K562 (cell line): ENCODE data around the gene PHF21A. TPM values are rescaled to one million over a fixed set of nuclear protein-coding genes. Genes with fewer than 3 reads are reported as not detected.
A peak's percentile ranks its signal among the peaks of the same experiment; 100 is the strongest.

Experiments used
- ATF1 ChIP-seq, 2 experiments: fragments of 450-650 bp in 1 of 2; IDR thresholded peaks; 2 replicates each; pipeline ENCODE4 v1.6.1; 2016; ENCODE audit warnings: missing compliant biosample characterization in 1 of 2, missing genetic modification characterization in 1 of 2
- CCNT2 ChIP-seq: IDR thresholded peaks from 2 replicates; pipeline ENCODE4 v1.6.1; 2011; ENCODE audit warnings: borderline replicate concordance, low read depth, mild to moderate bottlenecking, moderate library complexity, mixed read lengths, low read length; ENCODE audit not compliant: insufficient read length; ENCODE audit errors: extremely low read depth
- CREB1 ChIP-seq, 2 experiments: sonication (generic) in 1 of 2; formaldehyde crosslinking in 1 of 2; IDR thresholded peaks; 2 replicates each; pipeline versions ENCODE4 v1.6.1 to v1.8.0; 2012 to 2022; ENCODE audit warnings: inconsistent platforms in 1 of 2, mild to moderate bottlenecking in 1 of 2, missing genetic modification reagents in 1 of 2, moderate library complexity in 1 of 2
- GTF2B ChIP-seq: IDR thresholded peaks from 2 replicates; pipeline ENCODE4 v1.6.1; 2011; ENCODE audit not compliant: insufficient read length; ENCODE audit errors: extremely low read depth
- KAT7 ChIP-seq: sonication (generic); formaldehyde crosslinking; IDR thresholded peaks from 2 replicates; pipeline ENCODE4 v1.8.0; 2022; ENCODE audit warnings: missing genetic modification reagents, mild to moderate bottlenecking, borderline replicate concordance
- NCOA1 ChIP-seq: fragments of 450-650 bp; IDR thresholded peaks from 2 replicates; pipeline ENCODE4 v1.6.1; 2016; ENCODE audit warnings: low read depth
- NFE2 ChIP-seq: IDR thresholded peaks from 2 replicates; pipeline ENCODE4 v1.6.1; 2014; ENCODE audit warnings: antibody characterized with exemption, low read depth
- PHB ChIP-seq: fragments of 250-450 bp; sonication (Bioruptor Pico); IDR thresholded peaks from 2 replicates; pipeline ENCODE4 v1.5.0; 2021
- RFX7 ChIP-seq: fragments of 250-450 bp; sonication (Bioruptor Pico); IDR thresholded peaks from 2 replicates; pipeline ENCODE4 v1.5.1; 2021; ENCODE audit warnings: mild to moderate bottlenecking
- SOX6 ChIP-seq: fragments of 450-650 bp; IDR thresholded peaks from 2 replicates; pipeline ENCODE4 v1.6.1; 2014; ENCODE audit warnings: mild to moderate bottlenecking
- U2AF2 ChIP-seq: fragments of 200-400 bp; formaldehyde crosslinking; optimal IDR thresholded peaks from 2 replicates; pipeline ENCODE3; 2017; ENCODE audit warnings: low read depth, mild to moderate bottlenecking, low read length
- ZNF511 ChIP-seq: sonication (generic); formaldehyde crosslinking; IDR thresholded peaks from 2 replicates; pipeline ENCODE4 v1.8.0; 2022; ENCODE audit warnings: mild to moderate bottlenecking, missing genetic modification reagents
- ZNF644 ChIP-seq: fragments of 200-800 bp; sonication (Bioruptor generic); IDR thresholded peaks from 2 replicates; pipeline ENCODE4 v1.6.1; 2016; ENCODE audit warnings: low read depth, missing genetic modification characterization, missing compliant biosample characterization
- ZSCAN32 ChIP-seq: fragments of 450-650 bp; formaldehyde crosslinking; IDR thresholded peaks from 2 replicates; pipeline ENCODE4 v1.4.0; 2020; ENCODE audit warnings: mild to moderate bottlenecking, moderate library complexity
- polyA plus RNA-seq, 8 experiments: library from polyadenylated mRNA; depleted of rRNA in 4 of 8; stranded (reverse) in 5 of 8; unstranded in 3 of 8; fragments of >200 nt; fragmentation: Nextera tagmentation in 2 of 8; fragmentation: Illumina TruSeq in 1 of 8; extraction: Ambion mirVana in 2 of 8; extraction: Trizol in 1 of 8; gene quantifications; 2 replicates each; pipeline versions ENCODE4 v1.2.1 to v1.2.3, GENCODE V29; 2011 to 2014; ENCODE audit warnings: inconsistent platforms in 1 of 8, missing spikeins in 1 of 8
- total RNA-seq, 7 experiments: library from RNA; depleted of rRNA in 6 of 7; stranded (reverse); fragments of >200 nt in 6 of 7; fragmentation: Illumina TruSeq in 2 of 7; extraction: Trizol in 2 of 7; gene quantifications; 2 replicates each; pipeline versions ENCODE4 v1.2.1 to v1.2.3, GENCODE V29; 2011 to 2021; ENCODE audit warnings: low replicate concordance in 1 of 7
- TF ChIP-seq, protein P1 (sequence below): fragments of 450-650 bp; IDR thresholded peaks from 2 replicates; pipeline ENCODE4 v1.6.1; 2017; ENCODE audit warnings: antibody characterized with exemption, mild to moderate bottlenecking
- TF ChIP-seq, protein P2 (sequence below): sonication (generic); formaldehyde crosslinking; IDR thresholded peaks from 2 replicates; pipeline ENCODE4 v1.5.0; 2020; ENCODE audit warnings: missing genetic modification reagents
- TF ChIP-seq, protein P3 (sequence below): fragments of 250-450 bp; sonication (Bioruptor Pico); IDR thresholded peaks from 2 replicates; pipeline ENCODE4 v1.4.0; 2020; ENCODE audit warnings: mild to moderate bottlenecking, moderate library complexity
- TF ChIP-seq, protein P4 (sequence below): fragments of 250-450 bp; sonication (Bioruptor Pico); IDR thresholded peaks from 2 replicates; pipeline ENCODE4 v1.9.0; 2021; ENCODE audit warnings: mild to moderate bottlenecking, inconsistent platforms

The PHF21A gene
- total and polyA plus RNA-seq, 9 of the 15 experiments (the other 6 are each of a cell fraction or from before 2014, with no cell fraction given) = 1.5 to 32.4 (median 10.7) TPM

GRCh38 chr11:45997599-45997998, 123.7 kb downstream of the PHF21A start (continued):
- TF ChIP-seq, protein P1, sequence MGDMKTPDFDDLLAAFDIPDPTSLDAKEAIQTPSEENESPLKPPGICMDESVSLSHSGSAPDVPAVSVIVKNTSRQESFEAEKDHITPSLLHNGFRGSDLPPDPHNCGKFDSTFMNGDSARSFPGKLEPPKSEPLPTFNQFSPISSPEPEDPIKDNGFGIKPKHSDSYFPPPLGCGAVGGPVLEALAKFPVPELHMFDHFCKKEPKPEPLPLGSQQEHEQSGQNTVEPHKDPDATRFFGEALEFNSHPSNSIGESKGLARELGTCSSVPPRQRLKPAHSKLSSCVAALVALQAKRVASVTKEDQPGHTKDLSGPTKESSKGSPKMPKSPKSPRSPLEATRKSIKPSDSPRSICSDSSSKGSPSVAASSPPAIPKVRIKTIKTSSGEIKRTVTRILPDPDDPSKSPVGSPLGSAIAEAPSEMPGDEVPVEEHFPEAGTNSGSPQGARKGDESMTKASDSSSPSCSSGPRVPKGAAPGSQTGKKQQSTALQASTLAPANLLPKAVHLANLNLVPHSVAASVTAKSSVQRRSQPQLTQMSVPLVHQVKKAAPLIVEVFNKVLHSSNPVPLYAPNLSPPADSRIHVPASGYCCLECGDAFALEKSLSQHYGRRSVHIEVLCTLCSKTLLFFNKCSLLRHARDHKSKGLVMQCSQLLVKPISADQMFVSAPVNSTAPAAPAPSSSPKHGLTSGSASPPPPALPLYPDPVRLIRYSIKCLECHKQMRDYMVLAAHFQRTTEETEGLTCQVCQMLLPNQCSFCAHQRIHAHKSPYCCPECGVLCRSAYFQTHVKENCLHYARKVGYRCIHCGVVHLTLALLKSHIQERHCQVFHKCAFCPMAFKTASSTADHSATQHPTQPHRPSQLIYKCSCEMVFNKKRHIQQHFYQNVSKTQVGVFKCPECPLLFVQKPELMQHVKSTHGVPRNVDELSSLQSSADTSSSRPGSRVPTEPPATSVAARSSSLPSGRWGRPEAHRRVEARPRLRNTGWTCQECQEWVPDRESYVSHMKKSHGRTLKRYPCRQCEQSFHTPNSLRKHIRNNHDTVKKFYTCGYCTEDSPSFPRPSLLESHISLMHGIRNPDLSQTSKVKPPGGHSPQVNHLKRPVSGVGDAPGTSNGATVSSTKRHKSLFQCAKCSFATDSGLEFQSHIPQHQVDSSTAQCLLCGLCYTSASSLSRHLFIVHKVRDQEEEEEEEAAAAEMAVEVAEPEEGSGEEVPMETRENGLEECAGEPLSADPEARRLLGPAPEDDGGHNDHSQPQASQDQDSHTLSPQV = 0 out of 2 replicates have a peak, but pooled peaks have one; percentile 26
- TF ChIP-seq NFE2 (0 out of 2 replicates have a peak, but pooled peaks have one; percentile 57), PHB (CRISPR knock-in tag) (no peak), KAT7 (CRISPR knock-in tag) (no peak), ZNF644 (tag) (no peak), CCNT2 (no peak), SOX6 (peak; percentile 65; the same call in 1 of the 2 replicates), GTF2B (no peak), RFX7 (CRISPR knock-in tag) (no peak), CREB1 (IDR thresholded peaks at IDR 0.05) (no peak), CREB1 (CRISPR knock-in tag; IDR thresholded peaks at IDR 0.05) (no peak), ATF1 (CRISPR knock-in tag; IDR thresholded peaks at IDR 0.05) (no peak), ATF1 (tag; IDR thresholded peaks at IDR 0.05) (no peak), NCOA1 (no peak), ZNF511 (CRISPR knock-in tag) (no peak), ZSCAN32 (no peak), U2AF2 (no peak)
- TF ChIP-seq, protein P2, sequence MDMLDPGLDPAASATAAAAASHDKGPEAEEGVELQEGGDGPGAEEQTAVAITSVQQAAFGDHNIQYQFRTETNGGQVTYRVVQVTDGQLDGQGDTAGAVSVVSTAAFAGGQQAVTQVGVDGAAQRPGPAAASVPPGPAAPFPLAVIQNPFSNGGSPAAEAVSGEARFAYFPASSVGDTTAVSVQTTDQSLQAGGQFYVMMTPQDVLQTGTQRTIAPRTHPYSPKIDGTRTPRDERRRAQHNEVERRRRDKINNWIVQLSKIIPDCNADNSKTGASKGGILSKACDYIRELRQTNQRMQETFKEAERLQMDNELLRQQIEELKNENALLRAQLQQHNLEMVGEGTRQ = no peak
- TF ChIP-seq, protein P3, sequence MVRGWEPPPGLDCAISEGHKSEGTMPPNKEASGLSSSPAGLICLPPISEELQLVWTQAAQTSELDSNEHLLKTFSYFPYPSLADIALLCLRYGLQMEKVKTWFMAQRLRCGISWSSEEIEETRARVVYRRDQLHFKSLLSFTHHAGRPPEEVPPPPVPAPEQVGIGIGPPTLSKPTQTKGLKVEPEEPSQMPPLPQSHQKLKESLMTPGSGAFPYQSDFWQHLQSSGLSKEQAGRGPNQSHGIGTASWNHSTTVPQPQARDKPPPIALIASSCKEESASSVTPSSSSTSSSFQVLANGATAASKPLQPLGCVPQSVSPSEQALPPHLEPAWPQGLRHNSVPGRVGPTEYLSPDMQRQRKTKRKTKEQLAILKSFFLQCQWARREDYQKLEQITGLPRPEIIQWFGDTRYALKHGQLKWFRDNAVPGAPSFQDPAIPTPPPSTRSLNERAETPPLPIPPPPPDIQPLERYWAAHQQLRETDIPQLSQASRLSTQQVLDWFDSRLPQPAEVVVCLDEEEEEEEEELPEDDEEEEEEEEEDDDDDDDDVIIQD (CRISPR knock-in tag) = no peak
- TF ChIP-seq, protein P4, sequence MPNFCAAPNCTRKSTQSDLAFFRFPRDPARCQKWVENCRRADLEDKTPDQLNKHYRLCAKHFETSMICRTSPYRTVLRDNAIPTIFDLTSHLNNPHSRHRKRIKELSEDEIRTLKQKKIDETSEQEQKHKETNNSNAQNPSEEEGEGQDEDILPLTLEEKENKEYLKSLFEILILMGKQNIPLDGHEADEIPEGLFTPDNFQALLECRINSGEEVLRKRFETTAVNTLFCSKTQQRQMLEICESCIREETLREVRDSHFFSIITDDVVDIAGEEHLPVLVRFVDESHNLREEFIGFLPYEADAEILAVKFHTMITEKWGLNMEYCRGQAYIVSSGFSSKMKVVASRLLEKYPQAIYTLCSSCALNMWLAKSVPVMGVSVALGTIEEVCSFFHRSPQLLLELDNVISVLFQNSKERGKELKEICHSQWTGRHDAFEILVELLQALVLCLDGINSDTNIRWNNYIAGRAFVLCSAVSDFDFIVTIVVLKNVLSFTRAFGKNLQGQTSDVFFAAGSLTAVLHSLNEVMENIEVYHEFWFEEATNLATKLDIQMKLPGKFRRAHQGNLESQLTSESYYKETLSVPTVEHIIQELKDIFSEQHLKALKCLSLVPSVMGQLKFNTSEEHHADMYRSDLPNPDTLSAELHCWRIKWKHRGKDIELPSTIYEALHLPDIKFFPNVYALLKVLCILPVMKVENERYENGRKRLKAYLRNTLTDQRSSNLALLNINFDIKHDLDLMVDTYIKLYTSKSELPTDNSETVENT = no peak
